ENCODE measurements around the gene TAS2R41.
A peak's percentile ranks its signal among the peaks of the same experiment; 100 is the strongest.

- TF ChIP-seq POLR2A (IDR thresholded peaks at IDR 0.05) (no peak), CTCF (IDR thresholded peaks at IDR 0.05) (peak in 1 of 6 experiments; percentile 20), EP300 (IDR thresholded peaks at IDR 0.05) (no peak)
These were observed 16.9 kb downstream of the TAS2R41 start for GRCh38 chr7:143494622-143495021.
